RWPE1 (cell line): ENCODE results near the gene SLC2A9.

Experiments used
- CTCF ChIA-PET: fragments of 350-600 bp; sonication (Branson Sonifier 250); formaldehyde crosslinking; extraction: SDS; loops from one replicate; lab custom pipeline; 2021; lab: Yijun Ruan, JAX
- POLR2A ChIA-PET: fragments of 400-600 bp; formaldehyde crosslinking; extraction: SDS; loops from one replicate; lab custom pipeline; 2020; ENCODE audit warnings: antibody characterized with exemption; ENCODE audit not compliant: low non-redundant PET; lab: Yijun Ruan, JAX
- DNase-seq: peaks from one replicate; pipeline ENCODE4 v3.0.0; 2012; ENCODE audit warnings: low spot score
- H3K27ac ChIP-seq: fragments of 450-650 bp; 2 replicates; pipeline ENCODE4 v1.5.1; 2017
- CTCF ChIP-seq: fragments of 450-650 bp; conservative IDR thresholded peaks from 2 replicates; pipeline ENCODE4 v1.5.1; 2017; ENCODE audit warnings: low read depth, mild to moderate bottlenecking

The SLC2A9 gene

GRCh38 chr4:10011277-10011676 lies 10.0 kb downstream of the SLC2A9 start:
- H3K27ac ChIP-seq, result no peak overlapping the region
- ChIA-PET POLR2A (no interaction called here), CTCF (no interaction called here)
- TF ChIP-seq CTCF, result no peak
- DNase-seq, result no peak

- H3K27ac ChIP-seq, result no peak overlapping the region
- POLR2A ChIA-PET, result no interaction called here
- CTCF ChIA-PET, result no interaction called here
- no peak for TF ChIP-seq CTCF
- DNase-seq, result no peak
These were observed 11.3 kb downstream of the SLC2A9 start for GRCh38 chr4:10009861-10010500.

- no peak for TF ChIP-seq CTCF
- peak overlapping the region; percentile 48; the same call in 1 of the 2 replicates for H3K27ac ChIP-seq
- CTCF ChIA-PET, result no interaction called here
- DNase-seq, result no peak
- POLR2A ChIA-PET, result no interaction called here
These were observed 12.7 kb downstream of the SLC2A9 start for GRCh38 chr4:10008609-10009005.

- H3K27ac ChIP-seq, result peak overlapping the region; percentile 91
- DNase-seq, result peak; percentile 38
- POLR2A ChIA-PET, result no interaction called here
- CTCF ChIA-PET, result no interaction called here
- TF ChIP-seq CTCF, result no peak
These were observed 13.3 kb downstream of the SLC2A9 start for GRCh38 chr4:10007793-10008608.

GRCh38 chr4:10007436-10007740 lies 13.9 kb downstream of the SLC2A9 start:
- no peak for TF ChIP-seq CTCF
- POLR2A ChIA-PET, result no interaction called here
- H3K27ac ChIP-seq, result peak overlapping the region; percentile 91
- CTCF ChIA-PET, result no interaction called here
- DNase-seq, result no peak

- DNase-seq, result peak; percentile 96
- POLR2A ChIA-PET, result no interaction called here
- CTCF ChIA-PET, result interaction anchor here (0.5 kb wide), 1 partner anchor 296 kb away, joined by 3 read pairs; no protein-coding TSS in a partner anchor
These were observed 14.5 kb downstream of the SLC2A9 start for GRCh38 chr4:10006601-10007435.

More at GRCh38 chr4:10006601-10007435, 14.5 kb downstream of the SLC2A9 start:
- TF ChIP-seq CTCF, result no peak
- peak overlapping the region; percentile 91 for H3K27ac ChIP-seq
